HG03571 (cell line): ENCODE measurements around the gene HTR1D.
A peak's percentile ranks its signal among the peaks of the same experiment; 100 is the strongest.

Experiments used
- ATAC-seq: cut with Tn5 transposase; IDR thresholded peaks from one replicate; pipeline ENCODE4 v1.9.1; 2021; ENCODE audit not compliant: unreplicated experiment

HTR1D gene

DNA sequence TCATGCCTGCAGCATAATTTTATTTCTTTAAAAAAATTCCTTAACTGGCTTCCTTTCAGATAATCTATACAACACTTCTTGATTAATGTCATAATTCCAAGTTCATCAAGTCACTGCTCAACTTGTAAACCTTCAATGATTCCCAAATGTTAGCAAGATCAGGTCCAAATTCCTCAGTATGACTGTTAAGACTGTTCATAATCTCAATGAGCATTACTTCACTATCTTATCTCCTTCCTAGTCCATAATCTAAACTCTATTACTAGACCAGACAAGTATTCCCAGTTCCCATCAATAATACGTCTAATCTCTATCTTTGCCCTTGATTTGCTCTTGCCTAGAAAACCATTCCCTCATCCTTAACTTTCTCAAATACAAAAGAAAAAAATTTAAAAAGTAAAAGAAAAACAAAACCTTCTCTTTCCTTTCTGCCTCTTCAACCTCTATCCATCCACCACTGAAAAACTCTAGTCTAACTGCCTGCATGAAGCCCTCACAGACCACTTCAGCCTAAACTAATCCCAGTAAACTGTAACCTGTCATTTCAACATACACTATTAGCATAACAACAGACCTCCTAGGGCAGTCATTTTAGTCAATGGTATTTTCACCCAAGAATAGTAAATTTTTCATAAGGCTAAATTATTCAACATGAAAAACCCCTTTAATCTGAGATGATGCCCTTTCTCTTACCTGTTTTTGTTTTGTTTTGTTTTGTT, 64.2 kb downstream of the HTR1D start:
- no peak for ATAC-seq

DNA sequence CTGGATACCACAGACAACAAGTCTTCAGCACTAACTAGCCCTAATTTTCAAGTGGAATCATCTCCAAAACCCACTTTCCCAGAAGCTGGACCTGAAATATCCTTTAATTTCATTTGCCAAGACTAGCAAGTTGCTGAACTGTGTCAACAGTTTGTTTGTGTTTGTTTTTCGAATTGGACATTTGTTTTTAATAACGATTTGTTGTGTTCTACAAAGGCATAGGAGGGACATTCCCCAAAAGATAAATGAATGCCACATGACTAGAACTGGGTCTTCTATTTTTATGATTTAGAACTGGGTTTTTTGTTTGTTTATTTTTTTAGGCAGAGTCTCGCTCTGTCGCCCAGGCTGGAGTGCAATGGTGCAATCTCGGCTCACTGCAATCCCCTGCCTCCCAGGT, 66.6 kb downstream of the HTR1D start:
- ATAC-seq = no peak

DNA sequence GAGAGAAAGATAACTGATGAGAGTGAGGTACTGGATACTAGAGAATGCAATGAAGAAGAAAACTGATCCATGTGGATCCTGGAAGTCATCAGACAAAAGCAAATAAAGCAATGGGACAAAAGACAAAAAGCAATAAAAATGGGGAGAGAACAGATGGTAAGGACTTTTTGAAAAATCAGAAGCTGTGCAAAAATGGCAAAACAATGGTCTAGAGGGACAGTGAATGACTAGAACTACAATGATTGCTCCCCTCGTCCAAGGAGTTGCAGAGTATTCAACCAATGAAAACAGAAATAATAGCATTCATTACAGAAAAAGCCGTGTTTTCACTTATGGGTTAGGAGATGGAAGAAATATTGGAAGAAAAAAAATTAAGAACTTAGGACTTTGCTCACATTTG, 67.2 kb downstream of the HTR1D start:
- ATAC-seq = no peak

DNA sequence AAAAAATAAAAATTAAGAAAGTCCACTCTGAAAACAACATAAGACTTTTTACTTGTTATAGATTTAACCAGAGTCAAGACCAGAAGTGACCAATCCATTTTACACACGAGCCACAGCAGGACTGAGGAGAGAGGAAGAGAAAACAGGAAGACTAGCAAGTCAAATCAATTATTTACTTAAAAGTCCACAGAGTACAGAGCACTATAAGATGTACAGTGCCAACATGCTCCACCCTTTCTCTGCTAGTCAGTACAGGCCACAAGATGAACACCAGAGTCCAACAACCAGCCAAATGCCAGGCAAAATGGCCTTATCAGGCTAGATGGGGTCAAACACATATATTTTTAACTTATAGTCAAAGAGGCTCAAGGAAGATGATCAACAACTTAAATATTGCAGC, 68.2 kb downstream of the HTR1D start:
- ATAC-seq = peak; percentile 71

DNA sequence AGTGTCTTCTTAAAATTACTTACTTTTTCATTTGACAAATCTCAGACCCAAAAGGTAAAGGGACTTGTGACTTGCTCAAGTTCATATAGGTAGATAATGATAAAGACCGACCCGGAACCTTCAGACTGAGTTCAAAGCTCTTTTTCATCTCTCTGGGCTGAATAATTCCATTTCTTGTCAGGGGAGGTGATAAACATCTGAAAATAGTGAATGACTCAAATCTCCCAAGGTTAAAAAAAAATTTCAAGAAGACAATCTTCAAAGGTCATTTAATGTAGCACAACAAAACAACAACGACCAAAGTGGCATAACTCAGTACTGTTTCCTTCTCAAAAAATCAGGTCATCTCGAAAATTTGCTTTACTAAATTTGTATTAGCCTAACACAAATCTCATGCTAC, 69.2 kb downstream of the HTR1D start:
- no peak for ATAC-seq
